Colon (tissue), 2 donors: ENCODE results near the gene C1QC.

ENCODE experiments used
- FAIRE-seq: peaks from 2 replicates; lab custom pipeline; 2012; peaks lifted over from hg19 to GRCh38; lab: Jason Lieb, UNC
- donor health status: control.
- donor health status: control.

Gene C1QC

GRCh38 chr1:22619798-22620197, 23.6 kb upstream of the C1QC start:
- FAIRE-seq = no peak

GRCh38 chr1:22621761-22622160, 21.7 kb upstream of the C1QC start:
- no peak for FAIRE-seq

- FAIRE-seq = no peak
These were observed 18.0 kb upstream of the C1QC start for GRCh38 chr1:22625262-22625925.

- no peak for FAIRE-seq
These were observed 16.9 kb upstream of the C1QC start for GRCh38 chr1:22626237-22627157.

GRCh38 chr1:22627331-22627730, 16.1 kb upstream of the C1QC start:
- no peak for FAIRE-seq

- no peak for FAIRE-seq
These were observed 14.6 kb upstream of the C1QC start for GRCh38 chr1:22628698-22629444.

GRCh38 chr1:22629886-22630285, 13.5 kb upstream of the C1QC start:
- no peak for FAIRE-seq

- FAIRE-seq = no peak
These were observed 9.6 kb upstream of the C1QC start for GRCh38 chr1:22633697-22634463.

- FAIRE-seq = no peak
These were observed 8.0 kb upstream of the C1QC start for GRCh38 chr1:22635436-22635835.

GRCh38 chr1:22636353-22636752, 7.1 kb upstream of the C1QC start, which contains the start of gene C1QA:
Gene C1QA, plus strand, starts transcription at chr1:22636628. Its CDS starts 989 bp downstream, at chr1:22637617.
- no peak for FAIRE-seq

- FAIRE-seq = no peak
These were observed 6.5 kb upstream of the C1QC start for GRCh38 chr1:22636927-22637326.

GRCh38 chr1:22637907-22638445, 5.5 kb upstream of the C1QC start:
- FAIRE-seq = no peak

GRCh38 chr1:22638476-22639234, 4.8 kb upstream of the C1QC start:
- FAIRE-seq = no peak

- no peak for FAIRE-seq
These were observed 4.1 kb upstream of the C1QC start for GRCh38 chr1:22639286-22639685.

GRCh38 chr1:22641247-22641646, 2.2 kb upstream of the C1QC start:
- no peak for FAIRE-seq

GRCh38 chr1:22641906-22642636, 1.4 kb upstream of the C1QC start:
- FAIRE-seq = no peak

GRCh38 chr1:22643928-22644327, 495 bp downstream of the C1QC start:
- FAIRE-seq = no peak

- no peak for FAIRE-seq
These were observed 2.5 kb downstream of the C1QC start for GRCh38 chr1:22645931-22646330.

GRCh38 chr1:22646384-22646783, 3.0 kb downstream of the C1QC start:
- no peak for FAIRE-seq

GRCh38 chr1:22650089-22650693, 6.8 kb downstream of the C1QC start:
- FAIRE-seq = no peak
